SJSA1 (cell line): ENCODE data around the gene KLF13. TPM values are rescaled to one million over a fixed set of nuclear protein-coding genes. Genes with fewer than 3 reads are reported as not detected.

Source experiments
- DNase-seq, 2 experiments: peaks; one replicate each; pipeline ENCODE4 v3.0.0-alpha.2; 2015 to 2020; ENCODE audit warnings: low spot score in 2 of 2, low read depth in 1 of 2
- H3K27ac ChIP-seq: fragments of 250-450 bp; sonication (Bioruptor Pico); 2 replicates; pipeline ENCODE4 v1.5.1; 2020; ENCODE audit warnings: mild to moderate bottlenecking, moderate library complexity
- H3K27me3 ChIP-seq: fragments of 250-450 bp; sonication (Bioruptor Pico); replicated peaks from 2 replicates; pipeline ENCODE4 v1.5.1; 2020; ENCODE audit warnings: mild to moderate bottlenecking, moderate library complexity
- H3K36me3 ChIP-seq: fragments of 250-450 bp; sonication (Bioruptor Pico); 2 replicates; pipeline ENCODE4 v1.5.1; 2020; ENCODE audit warnings: mild to moderate bottlenecking
- H3K4me1 ChIP-seq: fragments of 250-450 bp; sonication (Bioruptor Pico); replicated peaks from 2 replicates; pipeline ENCODE4 v1.6.1; 2021; ENCODE audit warnings: mild to moderate bottlenecking
- H3K4me3 ChIP-seq: fragments of 250-450 bp; sonication (Bioruptor Pico); 2 replicates; pipeline ENCODE4 v1.5.1; 2020; ENCODE audit warnings: mild to moderate bottlenecking
- H3K9me3 ChIP-seq: fragments of 250-450 bp; sonication (Bioruptor Pico); replicated peaks from 2 replicates; pipeline ENCODE4 v1.5.1; 2020; ENCODE audit warnings: mild to moderate bottlenecking
- total RNA-seq: library from RNA; depleted of rRNA; stranded (reverse); fragments of >200 nt; shearing (Covaris generic); gene quantifications from 2 replicates; pipeline ENCODE4 v1.2.3, GENCODE V29; 2014

KLF13 gene
- total RNA-seq, 1 experiment from 2014 or later = 60.4 TPM

- Histone ChIP-seq H3K27ac (no peak overlapping the region), H3K9me3 (no peaks in the 10 kb centered on the region), H3K27me3 (no peaks in the 10 kb centered on the region)
These were observed 51.8 kb downstream of the KLF13 start for GRCh38 chr15:31378363-31378903.

GRCh38 chr15:31379042-31379441, 52.4 kb downstream of the KLF13 start:
- no peaks in the 10 kb centered on the region for H3K4me1 ChIP-seq
- no peaks in the 10 kb centered on the region for H3K27me3 ChIP-seq
- no peak overlapping the region for H3K4me3 ChIP-seq
- peaks cover 38% of the 10 kb centered on the region for H3K36me3 ChIP-seq
- no peaks in the 10 kb centered on the region for H3K9me3 ChIP-seq
- no peak overlapping the region for H3K27ac ChIP-seq
- no peak for DNase-seq

More at GRCh38 chr15:31378363-31378903, 51.8 kb downstream of the KLF13 start:
- no peak for DNase-seq
- no peaks in the 10 kb centered on the region for H3K4me1 ChIP-seq
- H3K4me3 ChIP-seq = no peak overlapping the region
- peaks cover 39% of the 10 kb centered on the region for H3K36me3 ChIP-seq

GRCh38 chr15:31379577-31379976, 52.9 kb downstream of the KLF13 start:
- H3K27ac ChIP-seq = no peak overlapping the region
- H3K9me3 ChIP-seq = no peaks in the 10 kb centered on the region
- H3K4me1 ChIP-seq = no peaks in the 10 kb centered on the region

GRCh38 chr15:31381801-31382712, 55.4 kb downstream of the KLF13 start:
- peaks cover 32% of the 10 kb centered on the region for H3K36me3 ChIP-seq
- H3K27me3 ChIP-seq = no peaks in the 10 kb centered on the region
- no peak for DNase-seq
- H3K27ac ChIP-seq = no peak overlapping the region
- H3K4me1 ChIP-seq = peaks cover 7% of the 10 kb centered on the region
- H3K9me3 ChIP-seq = no peaks in the 10 kb centered on the region
- no peak overlapping the region for H3K4me3 ChIP-seq

More at GRCh38 chr15:31379577-31379976, 52.9 kb downstream of the KLF13 start:
- Histone ChIP-seq H3K4me3 (no peak overlapping the region), H3K36me3 (peaks cover 38% of the 10 kb centered on the region), H3K27me3 (no peaks in the 10 kb centered on the region)
- DNase-seq = no peak

- H3K27me3 ChIP-seq = no peaks in the 10 kb centered on the region
- peaks cover 13% of the 10 kb centered on the region for H3K4me1 ChIP-seq
- H3K27ac ChIP-seq = no peak overlapping the region
- H3K9me3 ChIP-seq = no peaks in the 10 kb centered on the region
- DNase-seq = no peak
- no peak overlapping the region for H3K4me3 ChIP-seq
- peaks cover 27% of the 10 kb centered on the region for H3K36me3 ChIP-seq
These were observed 56.0 kb downstream of the KLF13 start for GRCh38 chr15:31382713-31383045.

- Histone ChIP-seq H3K4me1 (peaks cover 18% of the 10 kb centered on the region), H3K36me3 (peaks cover 25% of the 10 kb centered on the region), H3K4me3 (no peak overlapping the region), H3K9me3 (no peaks in the 10 kb centered on the region), H3K27me3 (no peaks in the 10 kb centered on the region), H3K27ac (no peak overlapping the region)
- DNase-seq = no peak
These were observed 56.5 kb downstream of the KLF13 start for GRCh38 chr15:31383139-31383538.

- Histone ChIP-seq H3K27me3 (no peaks in the 10 kb centered on the region), H3K4me3 (no peak overlapping the region), H3K36me3 (peaks cover 15% of the 10 kb centered on the region), H3K4me1 (peaks cover 20% of the 10 kb centered on the region), H3K27ac (no peak overlapping the region), H3K9me3 (no peaks in the 10 kb centered on the region)
- no peak for DNase-seq
These were observed 57.9 kb downstream of the KLF13 start for GRCh38 chr15:31384568-31384967.

GRCh38 chr15:31385736-31386135, 59.1 kb downstream of the KLF13 start:
- Histone ChIP-seq H3K9me3 (0 out of 2 replicates have a peak, but pooled peaks cover 2% of the 10 kb centered on the region), H3K4me1 (peaks cover 26% of the 10 kb centered on the region), H3K36me3 (peaks cover 6% of the 10 kb centered on the region), H3K27ac (no peak overlapping the region), H3K27me3 (no peaks in the 10 kb centered on the region), H3K4me3 (no peak overlapping the region)
- DNase-seq = no peak

- DNase-seq = no peak
- Histone ChIP-seq H3K27me3 (no peaks in the 10 kb centered on the region), H3K9me3 (0 out of 2 replicates have a peak, but pooled peaks cover 2% of the 10 kb centered on the region), H3K4me3 (no peak overlapping the region), H3K36me3 (no peaks in the 10 kb centered on the region; the same call in 1 of the 2 replicates), H3K27ac (no peak overlapping the region), H3K4me1 (peaks cover 32% of the 10 kb centered on the region)
These were observed 60.5 kb downstream of the KLF13 start for GRCh38 chr15:31387092-31387478.

- H3K36me3 ChIP-seq = no peaks in the 10 kb centered on the region
- 0 out of 2 replicates have a peak, but pooled peaks cover 2% of the 10 kb centered on the region for H3K9me3 ChIP-seq
- DNase-seq = peak in 1 of 2 experiments; percentile 80
- H3K4me1 ChIP-seq = peaks cover 36% of the 10 kb centered on the region
- no peak overlapping the region for H3K4me3 ChIP-seq
- no peaks in the 10 kb centered on the region for H3K27me3 ChIP-seq
- H3K27ac ChIP-seq = no peak overlapping the region
These were observed 61.0 kb downstream of the KLF13 start for GRCh38 chr15:31387479-31388118.

- DNase-seq = peak in 1 of 2 experiments; percentile 30
- Histone ChIP-seq H3K4me1 (peaks cover 36% of the 10 kb centered on the region), H3K4me3 (no peak overlapping the region), H3K9me3 (0 out of 2 replicates have a peak, but pooled peaks cover 2% of the 10 kb centered on the region), H3K27ac (no peak overlapping the region), H3K27me3 (no peaks in the 10 kb centered on the region), H3K36me3 (no peaks in the 10 kb centered on the region)
These were observed 62.9 kb downstream of the KLF13 start for GRCh38 chr15:31389576-31389975.

GRCh38 chr15:31390029-31390428, 63.4 kb downstream of the KLF13 start:
- Histone ChIP-seq H3K27ac (no peak overlapping the region), H3K4me1 (peaks cover 36% of the 10 kb centered on the region), H3K9me3 (0 out of 2 replicates have a peak, but pooled peaks cover 2% of the 10 kb centered on the region), H3K4me3 (no peak overlapping the region), H3K27me3 (no peaks in the 10 kb centered on the region), H3K36me3 (no peaks in the 10 kb centered on the region)
- peak in 1 of 2 experiments; percentile 24 for DNase-seq

- H3K27me3 ChIP-seq = no peaks in the 10 kb centered on the region
- H3K36me3 ChIP-seq = no peaks in the 10 kb centered on the region
- H3K4me3 ChIP-seq = no peak overlapping the region
- peak in 1 of 2 experiments; percentile 35 for DNase-seq
- no peak overlapping the region for H3K27ac ChIP-seq
- 0 out of 2 replicates have a peak, but pooled peaks cover 2% of the 10 kb centered on the region for H3K9me3 ChIP-seq
- H3K4me1 ChIP-seq = peaks cover 36% of the 10 kb centered on the region
These were observed 64.3 kb downstream of the KLF13 start for GRCh38 chr15:31390777-31391486.
